ENCODE results near the gene HSD17B3. TPM values are rescaled to one million over a fixed set of nuclear protein-coding genes. Genes with fewer than 3 reads are reported as not detected.

Gene HSD17B3
- total and polyA plus RNA-seq, 2 experiments from 2014 or later: not detected

- Histone ChIP-seq H3K9me2 (ENCODE audit: insufficient read depth) (no peaks in the 10 kb centered on the region), H3K27ac (ENCODE audit: low read depth) (no peak overlapping the region; the same call in 1 of the 2 replicates), H3K4me1 (ENCODE audit: insufficient read depth) (peaks cover 9% of the 10 kb centered on the region; the same call in 1 of the 2 replicates), H3K79me2 (replicated peaks; ENCODE audit: insufficient read depth) (no peaks in the 10 kb centered on the region), H3K36me3 (ENCODE audit: insufficient read depth) (no peaks in the 10 kb centered on the region), H4K20me1 (replicated peaks; ENCODE audit: insufficient read depth) (no peaks in the 10 kb centered on the region), H3K4me2 (no peak overlapping the region), H3K4me3 (no peak overlapping the region), H3F3A (replicated peaks; ENCODE audit: low read depth) (no peaks in the 10 kb centered on the region), H3K27me3 (ENCODE audit: insufficient read depth) (no peaks in the 10 kb centered on the region), H2AFZ (peak overlapping the region; percentile 8; the same call in 1 of the 2 replicates)
- no peak overlapping the region; the same call in 2 of the 3 replicates for H3K4me3 Mint-ChIP-seq
- H3K27me3 Mint-ChIP-seq (ENCODE audit: insufficient read depth, low read depth, poor library complexity): peaks cover 3% of the 10 kb centered on the region
- no peaks in the 10 kb centered on the region for H3K9me3 Mint-ChIP-seq
- peak overlapping the region; percentile 44; the same call in 1 of the 2 replicates for H3K27ac Mint-ChIP-seq
- H3K36me3 Mint-ChIP-seq (ENCODE audit: low read depth): peaks cover 5% of the 10 kb centered on the region; the same call in 1 of the 3 replicates
- peaks cover 10% of the 10 kb centered on the region for H3K4me1 Mint-ChIP-seq
- no peak for TF ChIP-seq REST (IDR thresholded peaks at IDR 0.05; ENCODE audit: unreplicated experiment)
- TF ChIP-seq CTCF (conservative IDR thresholded peaks at IDR 0.05; ENCODE audit: low read depth in 2 of 2): no peak
- TF ChIP-seq POLR2AphosphoS5 (IDR thresholded peaks at IDR 0.05; ENCODE audit: low read depth): no peak
- TF ChIP-seq ZNF462 (CRISPR knock-in tag; IDR thresholded peaks at IDR 0.05): no peak
- TF ChIP-seq STAT1 (IDR thresholded peaks at IDR 0.05; ENCODE audit: unreplicated experiment): no peak
- TF ChIP-seq NANOG (IDR thresholded peaks at IDR 0.05; ENCODE audit: borderline replicate concordance): no peak
- no peak for TF ChIP-seq CREB1 (CRISPR knock-in tag; IDR thresholded peaks at IDR 0.05; ENCODE audit: low read depth)
- TF ChIP-seq EZH2 (IDR thresholded peaks at IDR 0.05; ENCODE audit: low read depth, unreplicated experiment): no peak
- TF ChIP-seq ZNF114 (CRISPR knock-in tag; IDR thresholded peaks at IDR 0.05): no peak
- TF ChIP-seq ZNF331 (CRISPR knock-in tag; IDR thresholded peaks at IDR 0.05; ENCODE audit: low read depth): no peak
- TF ChIP-seq EZH2phosphoT487 (IDR thresholded peaks at IDR 0.05; ENCODE audit: unreplicated experiment): no peak
- no peak for TF ChIP-seq ETS1 (IDR thresholded peaks at IDR 0.05)
- TF ChIP-seq JUNB (IDR thresholded peaks at IDR 0.05; ENCODE audit: unreplicated experiment): no peak
- peak; percentile 47 for DNase-seq (ENCODE audit: low spot score)
- no peak; the same call in 2 of the 3 replicates for ATAC-seq
Measured at GRCh38 chr9:96331236-96331947, 29.4 kb upstream of the HSD17B3 start.

Measured in GM23338 (cell line).